ENCODE measurements around the gene STK16. TPM values are rescaled to one million over a fixed set of nuclear protein-coding genes. Genes with fewer than 3 reads are reported as not detected.
"Not testable (repeated sequence)": the region's sequence is repeated elsewhere in the genome, so short reads cannot be mapped to it uniquely, and the experiment has no call there.

Gene STK16
- total and polyA plus RNA-seq, 4 experiments from 2014 or later: 15.3 to 21.1 (median 17.3) TPM

DNA sequence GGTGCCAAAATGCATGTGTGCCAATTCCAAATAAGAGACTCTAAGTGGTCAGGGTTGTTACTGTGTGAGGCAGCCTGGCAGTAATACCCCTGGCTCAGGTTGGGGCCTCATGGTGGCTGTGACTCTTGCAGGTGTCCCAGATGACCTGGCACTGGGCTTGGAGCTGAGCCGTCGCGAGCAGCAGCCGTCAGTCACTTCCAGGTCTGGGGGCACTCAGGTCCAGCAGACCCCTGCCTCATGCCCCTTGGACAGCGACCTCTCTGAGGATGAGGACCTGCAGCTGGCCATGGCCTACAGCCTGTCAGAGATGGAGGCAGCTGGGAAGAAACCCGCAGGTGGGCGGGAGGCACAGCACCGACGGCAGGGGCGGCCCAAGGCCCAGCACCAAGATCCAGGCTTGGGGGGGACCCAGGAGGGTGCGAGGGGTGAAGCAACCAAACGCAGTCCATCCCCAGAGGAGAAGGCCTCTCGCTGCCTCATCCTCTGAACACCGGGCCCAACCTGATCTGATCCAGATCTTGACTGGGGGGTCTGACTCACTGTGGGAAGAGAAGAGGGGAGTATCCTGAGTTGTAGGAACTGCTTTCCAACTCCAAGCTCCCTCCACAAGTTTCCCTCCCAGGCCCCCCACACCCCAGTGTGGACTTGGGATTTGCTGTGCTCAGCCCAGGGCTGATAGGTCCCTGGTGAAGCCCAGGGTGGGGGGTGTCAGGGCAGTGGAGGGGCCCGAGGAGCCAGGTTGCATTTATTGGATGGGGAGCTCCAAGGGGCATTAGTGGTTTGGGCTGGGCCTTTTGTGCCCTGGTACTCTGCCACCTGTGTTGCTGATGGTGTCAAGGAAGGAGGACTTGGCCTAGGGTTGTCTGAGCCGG, 39.5 kb downstream of the STK16 start:
- Histone ChIP-seq H3K4me3 (ENCODE audit: low read length in 2 of 2) (no peak overlapping the region), H3K9me3 (ENCODE audit: control insufficient read depth in 1 of 2, low read length in 2 of 2) (no peaks in the 10 kb centered on the region), H3K27me3 (ENCODE audit: insufficient read depth, low read length) (no peaks in the 10 kb centered on the region), H3K4me1 (ENCODE audit: insufficient read depth, low read length) (peaks cover 19% of the 10 kb centered on the region), H3K27ac (ENCODE audit: low read depth, low read length) (no peak overlapping the region), H3K36me3 (ENCODE audit: insufficient read depth, low read length) (peaks cover 53% of the 10 kb centered on the region)
- peak in 1 of 5 donors; percentile 35 for DNase-seq
- H3K9me3 Mint-ChIP-seq: no peaks in the 10 kb centered on the region
- peak overlapping the region in 1 of 7 donors; percentile 48 for H3K27ac Mint-ChIP-seq
- intact Hi-C loops (cut with micrococcal nuclease): no loop called here
- H3K4me1 Mint-ChIP-seq: peaks cover 3 to 29% (median 21%) of the 10 kb centered on the region in 4 donors
- H3K4me3 Mint-ChIP-seq: no peak overlapping the region
- H3K27me3 Mint-ChIP-seq: no peaks in the 10 kb centered on the region
- H3K36me3 Mint-ChIP-seq: peaks cover 33 to 59% of the 10 kb centered on the region in 2 donors
- CTCF ChIA-PET (ENCODE audit: partially characterized antibody): interaction anchor here (1.4 to 14.0 kb wide), 3 partner anchors 9 to 65 kb away, joined by 3 to 208 read pairs (median 13); no protein-coding TSS in a partner anchor
- POLR2A ChIA-PET (ENCODE audit: partially characterized antibody): interaction anchor here (2.9 to 10.9 kb wide), 2 partner anchors 11 to 33 kb away, joined by 13 to 338 read pairs; partner anchors contain the start of genes TUBA4A and TUBA4B

DNA sequence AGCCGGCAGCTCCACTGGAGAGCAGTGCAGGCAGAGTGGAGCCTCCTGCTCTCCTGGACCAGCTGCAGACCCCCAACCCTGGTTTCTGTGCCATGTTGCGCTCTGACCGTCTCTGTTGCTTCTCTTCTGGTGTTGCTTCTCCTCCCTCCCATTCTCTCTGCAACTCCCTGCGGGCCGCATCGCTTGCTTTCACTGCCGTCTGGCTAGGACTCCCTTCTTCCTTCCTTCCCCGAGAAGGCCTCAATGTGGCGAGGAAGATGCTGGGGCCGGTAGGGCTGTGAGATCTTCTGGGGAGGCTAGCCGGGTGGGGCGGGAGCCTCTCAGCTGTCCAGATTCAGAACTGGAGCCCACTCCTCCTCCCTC, 40.1 kb downstream of the STK16 start:
- Mint-ChIP-seq H3K9me3 (no peaks in the 10 kb centered on the region), H3K4me3 (no peak overlapping the region), H3K27ac (peak overlapping the region in 2 of 7 donors; percentile 75 to 77), H3K36me3 (peaks cover 30 to 53% of the 10 kb centered on the region in 2 donors), H3K4me1 (peaks cover 0 to 23% (median 16%) of the 10 kb centered on the region in 4 donors), H3K27me3 (no peaks in the 10 kb centered on the region)
- intact Hi-C loops (cut with micrococcal nuclease): no loop called here
- POLR2A ChIA-PET (ENCODE audit: partially characterized antibody): interaction anchor here (1.0 to 10.9 kb wide), 3 partner anchors 10 to 67 kb away, joined by 3 to 338 read pairs (median 13); partner anchors contain the start of genes ABCB6, TUBA4A and TUBA4B
- no peak for DNase-seq
- Histone ChIP-seq H3K4me3 (ENCODE audit: low read length in 2 of 2) (no peak overlapping the region), H3K27ac (ENCODE audit: low read depth, low read length) (no peak overlapping the region), H3K36me3 (ENCODE audit: insufficient read depth, low read length) (peaks cover 53% of the 10 kb centered on the region), H3K9me3 (ENCODE audit: control insufficient read depth in 1 of 2, low read length in 2 of 2) (no peaks in the 10 kb centered on the region), H3K27me3 (ENCODE audit: insufficient read depth, low read length) (no peaks in the 10 kb centered on the region), H3K4me1 (ENCODE audit: insufficient read depth, low read length) (peaks cover 13% of the 10 kb centered on the region)
- CTCF ChIA-PET (ENCODE audit: partially characterized antibody): interaction anchor here (14.0 kb wide), 1 partner anchor 8 kb away, joined by 208 read pairs; no protein-coding TSS in a partner anchor

DNA sequence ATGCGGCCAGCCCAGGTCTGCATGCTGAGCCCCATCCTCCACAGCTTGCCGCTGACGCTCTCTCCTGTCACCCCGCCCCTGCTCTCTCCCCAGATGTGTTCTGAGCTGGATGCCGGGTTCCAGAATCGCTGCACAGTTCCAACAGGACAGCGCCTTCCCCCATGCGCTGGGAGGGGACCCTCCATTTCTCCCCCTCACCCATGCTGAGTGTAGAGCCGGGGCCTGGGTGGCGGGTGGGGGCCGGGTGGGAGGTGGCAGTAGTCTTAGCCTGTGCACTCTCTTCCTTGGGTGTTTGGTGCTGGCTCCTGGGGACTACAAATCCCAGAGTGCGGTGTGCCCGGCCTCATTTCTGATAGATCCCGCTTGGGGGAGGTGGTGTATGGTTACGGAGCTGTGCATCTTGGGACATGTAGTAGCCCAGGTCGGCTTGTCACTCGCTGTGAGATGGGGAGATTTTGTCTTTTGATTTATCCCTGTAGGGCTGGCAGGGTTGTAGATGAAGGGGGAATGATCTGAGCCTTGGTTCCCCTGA, 40.7 kb downstream of the STK16 start:
- H3K9me3 ChIP-seq (ENCODE audit: control insufficient read depth in 1 of 2, low read length in 2 of 2): no peaks in the 10 kb centered on the region
- no peak overlapping the region for H3K4me3 ChIP-seq (ENCODE audit: low read length in 2 of 2)
- Mint-ChIP-seq H3K27me3 (no peaks in the 10 kb centered on the region), H3K4me3 (no peak overlapping the region), H3K4me1 (peaks cover 0 to 17% (median 13%) of the 10 kb centered on the region in 4 donors), H3K9me3 (no peaks in the 10 kb centered on the region), H3K27ac (peak overlapping the region in 2 of 7 donors; percentile 42 to 85), H3K36me3 (peaks cover 28 to 48% of the 10 kb centered on the region in 2 donors)
- POLR2A ChIA-PET (ENCODE audit: partially characterized antibody): interaction anchor here (1.0 to 10.9 kb wide), 6 partner anchors 9 to 67 kb away, joined by 3 to 338 read pairs (median 4); partner anchors contain the start of genes ABCB6, ANKZF1, ATG9A and TUBA4A
- peaks cover 7% of the 10 kb centered on the region for H3K4me1 ChIP-seq (ENCODE audit: insufficient read depth, low read length)
- H3K36me3 ChIP-seq (ENCODE audit: insufficient read depth, low read length): peaks cover 48% of the 10 kb centered on the region
- no peak overlapping the region for H3K27ac ChIP-seq (ENCODE audit: low read depth, low read length)
- peak in 1 of 5 donors; percentile 24 for DNase-seq
- intact Hi-C loops (cut with micrococcal nuclease): no loop called here
- CTCF ChIA-PET (ENCODE audit: partially characterized antibody): interaction anchor here (1.1 to 14.0 kb wide), 3 partner anchors 7 to 13 kb away, joined by 4 to 208 read pairs (median 4); no protein-coding TSS in a partner anchor
- no peaks in the 10 kb centered on the region for H3K27me3 ChIP-seq (ENCODE audit: insufficient read depth, low read length)

DNA sequence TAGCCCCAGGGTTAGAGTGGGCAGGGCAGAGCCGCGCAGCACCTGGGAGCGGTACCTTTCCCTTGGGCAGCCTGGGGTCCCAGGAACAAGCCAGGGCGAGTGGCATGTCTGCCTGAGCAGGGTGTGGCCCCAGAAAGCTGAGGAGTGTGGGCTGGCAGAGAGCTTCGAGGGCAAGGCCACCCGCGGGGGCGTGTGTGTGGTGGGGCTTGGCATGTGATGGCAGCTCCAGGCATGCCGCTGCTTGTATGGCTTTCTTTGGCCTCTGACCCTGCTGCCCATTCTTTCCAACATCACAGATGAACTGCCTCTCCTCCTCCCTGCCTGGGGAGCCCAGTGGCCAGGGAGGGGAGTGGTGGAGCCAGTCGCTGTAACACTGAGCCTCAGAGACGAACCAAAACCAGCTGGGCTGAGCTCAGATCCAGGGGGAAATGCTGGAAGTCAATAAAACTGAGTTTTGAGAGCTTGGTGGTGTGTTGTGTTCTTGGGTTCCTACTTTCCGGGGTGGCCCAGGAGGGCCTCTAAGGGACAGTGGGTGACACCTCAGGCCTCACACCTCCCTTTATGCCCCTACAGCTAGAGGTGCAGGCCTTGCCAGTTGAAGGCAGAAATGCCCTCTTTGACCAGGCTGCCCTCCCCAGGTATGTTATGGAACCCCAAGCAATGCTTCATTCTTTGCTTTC, 41.3 kb downstream of the STK16 start:
- H3K27ac ChIP-seq (ENCODE audit: low read depth, low read length): no peak overlapping the region
- no peak overlapping the region for H3K4me3 ChIP-seq (ENCODE audit: low read length in 2 of 2)
- H3K4me1 Mint-ChIP-seq: peaks cover 0 to 11% (median 7%) of the 10 kb centered on the region in 4 donors
- no peaks in the 10 kb centered on the region for H3K27me3 ChIP-seq (ENCODE audit: insufficient read depth, low read length)
- H3K36me3 ChIP-seq (ENCODE audit: insufficient read depth, low read length): peaks cover 42% of the 10 kb centered on the region
- DNase-seq: peak in 1 of 5 donors; percentile 30
- no peaks in the 10 kb centered on the region for H3K9me3 Mint-ChIP-seq
- H3K27me3 Mint-ChIP-seq: no peaks in the 10 kb centered on the region
- H3K9me3 ChIP-seq (ENCODE audit: control insufficient read depth in 1 of 2, low read length in 2 of 2): no peaks in the 10 kb centered on the region
- intact Hi-C loops (cut with micrococcal nuclease): no loop called here
- no peak overlapping the region for H3K4me3 Mint-ChIP-seq
- peaks cover 22 to 42% of the 10 kb centered on the region in 2 donors for H3K36me3 Mint-ChIP-seq
- H3K4me1 ChIP-seq (ENCODE audit: insufficient read depth, low read length): peaks cover 6% of the 10 kb centered on the region
- CTCF ChIA-PET (ENCODE audit: partially characterized antibody): interaction anchor here (1.1 to 14.0 kb wide), 4 partner anchors 7 to 115 kb away, joined by 4 to 208 read pairs (median 4); no protein-coding TSS in a partner anchor
- H3K27ac Mint-ChIP-seq: peak overlapping the region in 5 of 7 donors; percentile 36 to 85 (median 47)
- POLR2A ChIA-PET (ENCODE audit: partially characterized antibody): interaction anchor here (1.0 to 1.3 kb wide), 5 partner anchors 8 to 110 kb away, joined by 3 to 4 read pairs (median 4); partner anchors contain the start of genes ABCB6, ANKZF1, ATG9A and CNPPD1

DNA sequence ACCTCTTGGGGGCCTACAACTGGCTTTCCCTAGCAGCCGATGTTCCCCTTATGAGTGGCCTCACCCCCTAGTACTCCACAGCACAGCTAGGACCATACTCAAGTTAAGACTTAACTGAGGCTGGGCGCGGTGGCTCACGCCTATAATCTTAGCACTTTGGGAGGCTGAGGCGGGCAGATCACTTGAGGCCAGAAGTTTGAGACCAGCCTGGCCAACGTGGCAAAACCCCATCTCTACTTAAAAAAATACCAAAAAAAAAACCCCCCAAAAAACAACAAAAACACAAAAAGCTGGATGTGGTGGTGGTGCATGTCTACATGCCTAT, 41.8 kb downstream of the STK16 start:
- H3K4me1 ChIP-seq (ENCODE audit: insufficient read depth, low read length); H3K4me3 ChIP-seq (ENCODE audit: low read length in 2 of 2); H3K9me3 Mint-ChIP-seq; H3K4me3 Mint-ChIP-seq; intact Hi-C loops (cut with micrococcal nuclease); H3K9me3 ChIP-seq (ENCODE audit: control insufficient read depth in 1 of 2, low read length in 2 of 2); DNase-seq; H3K27me3 ChIP-seq (ENCODE audit: insufficient read depth, low read length); H3K27ac ChIP-seq (ENCODE audit: low read depth, low read length); H3K27me3 Mint-ChIP-seq: not testable (repeated sequence)
- ChIA-PET CTCF (ENCODE audit: partially characterized antibody) (interaction anchor here (1.1 to 14.0 kb wide), 4 partner anchors 6 to 115 kb away, joined by 4 to 208 read pairs (median 4); no protein-coding TSS in a partner anchor), POLR2A (ENCODE audit: partially characterized antibody) (interaction anchor here (1.0 to 1.3 kb wide), 4 partner anchors 8 to 110 kb away, joined by 3 to 4 read pairs (median 4); partner anchors contain the start of genes ANKZF1, ATG9A and CNPPD1)
- peaks cover 0 to 11% (median 5%) of the 10 kb centered on the region in 4 donors for H3K4me1 Mint-ChIP-seq
- H3K36me3 Mint-ChIP-seq: peaks cover 18 to 39% of the 10 kb centered on the region in 2 donors
- H3K36me3 ChIP-seq (ENCODE audit: insufficient read depth, low read length): peaks cover 39% of the 10 kb centered on the region
- peak overlapping the region in 4 of 7 donors; percentile 42 to 75 (median 48) for H3K27ac Mint-ChIP-seq

DNA sequence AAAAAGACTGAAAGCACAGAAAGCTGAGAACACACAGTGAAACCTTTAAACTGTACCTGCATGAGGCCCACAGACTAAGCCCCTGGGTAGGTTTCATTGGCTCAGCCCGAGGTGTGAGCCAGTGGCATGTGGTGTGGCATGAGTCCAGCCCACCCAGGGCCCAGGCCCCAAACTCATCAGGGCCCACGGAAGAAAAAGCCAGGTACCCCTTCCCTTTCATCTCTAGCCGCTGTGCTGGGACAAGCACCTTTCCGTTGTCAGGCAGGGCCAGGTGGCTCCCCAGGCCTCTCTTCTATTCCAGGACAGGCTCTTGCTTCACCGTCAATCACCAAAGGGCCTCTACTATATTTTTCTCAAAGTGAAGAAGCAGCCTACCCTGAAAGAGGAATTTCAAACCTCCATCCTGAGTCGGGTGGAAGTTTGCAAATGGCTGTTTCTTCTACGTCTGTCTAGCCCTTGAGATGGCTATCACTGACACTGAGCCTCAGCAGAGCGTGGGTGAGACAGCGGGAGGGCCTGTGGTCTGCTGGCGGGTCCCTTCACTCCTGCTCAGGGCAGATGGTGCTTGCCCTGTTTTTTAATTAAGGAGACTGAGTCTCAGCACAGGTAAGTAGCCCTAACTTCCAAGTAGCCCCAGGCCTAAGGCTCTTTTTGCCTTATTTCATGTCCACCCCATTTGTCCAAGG, 42.4 kb downstream of the STK16 start:
- CTCF ChIA-PET (ENCODE audit: partially characterized antibody): interaction anchor here (1.3 to 14.0 kb wide), 3 partner anchors 6 to 116 kb away, joined by 4 to 208 read pairs (median 4); no protein-coding TSS in a partner anchor
- Mint-ChIP-seq H3K9me3 (no peaks in the 10 kb centered on the region), H3K4me3 (no peak overlapping the region), H3K27me3 (no peaks in the 10 kb centered on the region), H3K4me1 (peaks cover 0 to 6% (median 4%) of the 10 kb centered on the region in 4 donors), H3K36me3 (peaks cover 14 to 33% of the 10 kb centered on the region in 2 donors), H3K27ac (peak overlapping the region in 6 of 7 donors; percentile 29 to 75 (median 46))
- Histone ChIP-seq H3K27me3 (ENCODE audit: insufficient read depth, low read length) (no peaks in the 10 kb centered on the region), H3K9me3 (ENCODE audit: control insufficient read depth in 1 of 2, low read length in 2 of 2) (no peaks in the 10 kb centered on the region), H3K36me3 (ENCODE audit: insufficient read depth, low read length) (peaks cover 32% of the 10 kb centered on the region), H3K4me3 (ENCODE audit: low read length in 2 of 2) (no peak overlapping the region), H3K27ac (ENCODE audit: low read depth, low read length) (no peak overlapping the region), H3K4me1 (ENCODE audit: insufficient read depth, low read length) (no peaks in the 10 kb centered on the region)
- POLR2A ChIA-PET (ENCODE audit: partially characterized antibody): interaction anchor here (1.0 to 1.3 kb wide), 2 partner anchors 70 to 111 kb away, joined by 4 to 5 read pairs; partner anchors contain the start of gene CNPPD1
- intact Hi-C loops (cut with micrococcal nuclease): no loop called here
- no peak for DNase-seq

All from CD4-positive, alpha-beta memory T cell (primary cell).